GM21367 (cell line): ENCODE data around the gene MLLT3.

ENCODE experiments used
- ATAC-seq: cut with Tn5 transposase; IDR thresholded peaks from one replicate; pipeline ENCODE4 v1.9.1; 2021; ENCODE audit not compliant: unreplicated experiment

MLLT3 gene

GRCh38 chr9:20518737-20519136 is 103.6 kb downstream of the MLLT3 start:
- no peak for ATAC-seq

- no peak for ATAC-seq
These were observed 109.0 kb downstream of the MLLT3 start for GRCh38 chr9:20513126-20513913.

- no peak for ATAC-seq
These were observed 109.7 kb downstream of the MLLT3 start for GRCh38 chr9:20512636-20513035.

GRCh38 chr9:20512106-20512505 is 110.2 kb downstream of the MLLT3 start:
- no peak for ATAC-seq

GRCh38 chr9:20511686-20512085 is 110.6 kb downstream of the MLLT3 start:
- ATAC-seq = no peak

- no peak for ATAC-seq
These were observed 112.8 kb downstream of the MLLT3 start for GRCh38 chr9:20509466-20509865.

- no peak for ATAC-seq
These were observed 114.1 kb downstream of the MLLT3 start for GRCh38 chr9:20508242-20508641.

GRCh38 chr9:20507431-20507830 is 114.9 kb downstream of the MLLT3 start:
- no peak for ATAC-seq

GRCh38 chr9:20506099-20506900 is 116.0 kb downstream of the MLLT3 start:
- no peak for ATAC-seq

GRCh38 chr9:20505574-20505973 is 116.7 kb downstream of the MLLT3 start:
- ATAC-seq = no peak

GRCh38 chr9:20504930-20505329 is 117.4 kb downstream of the MLLT3 start:
- no peak for ATAC-seq

GRCh38 chr9:20500101-20500500 is 122.2 kb downstream of the MLLT3 start:
- no peak for ATAC-seq

GRCh38 chr9:20499013-20499412 is 123.3 kb downstream of the MLLT3 start:
- ATAC-seq = no peak

- no peak for ATAC-seq
These were observed 126.0 kb downstream of the MLLT3 start for GRCh38 chr9:20496328-20496727.

GRCh38 chr9:20495098-20495497 is 127.2 kb downstream of the MLLT3 start:
- no peak for ATAC-seq

- no peak for ATAC-seq
These were observed 128.3 kb downstream of the MLLT3 start for GRCh38 chr9:20494035-20494434.

- no peak for ATAC-seq
These were observed 129.5 kb downstream of the MLLT3 start for GRCh38 chr9:20492772-20493171.

- no peak for ATAC-seq
These were observed 130.7 kb downstream of the MLLT3 start for GRCh38 chr9:20491612-20492011.

GRCh38 chr9:20490246-20490834 is 132.0 kb downstream of the MLLT3 start:
- ATAC-seq = no peak

GRCh38 chr9:20488691-20489090 is 133.6 kb downstream of the MLLT3 start:
- no peak for ATAC-seq

- no peak for ATAC-seq
These were observed 135.7 kb downstream of the MLLT3 start for GRCh38 chr9:20486552-20486951.

- ATAC-seq = no peak
These were observed 140.9 kb downstream of the MLLT3 start for GRCh38 chr9:20481437-20481836.
